ENCODE measurements around the gene ZNF224. TPM values are rescaled to one million over a fixed set of nuclear protein-coding genes. Genes with fewer than 3 reads are reported as not detected.

The ZNF224 gene
- total RNA-seq, 4 donors from 2014 or later, result 37.1 to 49.7 (median 44.2) TPM

DNA sequence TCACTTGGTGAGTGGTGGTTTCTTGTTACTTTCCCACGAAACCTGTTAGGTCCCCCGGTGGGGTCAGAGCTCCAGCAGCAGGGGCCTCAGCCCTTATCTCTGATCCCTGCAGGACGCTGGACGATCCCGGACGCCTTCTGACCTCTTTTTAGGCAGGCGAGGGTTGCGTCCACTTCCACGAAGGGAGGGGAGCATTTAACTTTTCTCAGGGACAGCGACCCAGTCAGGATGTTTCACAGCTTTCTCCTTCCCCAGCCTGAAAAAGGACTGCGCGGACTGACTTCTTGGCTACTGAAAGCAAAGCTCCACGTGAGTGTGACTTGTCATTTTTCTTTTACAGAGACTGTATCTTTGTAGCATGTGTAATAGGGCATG, 47.9 kb downstream of the ZNF224 start:
- H3K36me3 ChIP-seq, result peaks cover 0 to 23% (median 3%) of the 10 kb centered on the region in 4 donors
- peak overlapping the region; percentile 63 to 97 (median 72) for H3K4me3 ChIP-seq
- TF ChIP-seq POLR2A (IDR thresholded peaks at IDR 0.05) (no peak), POLR2AphosphoS5 (IDR thresholded peaks at IDR 0.05) (no peak), EP300 (IDR thresholded peaks at IDR 0.05; ENCODE audit: low read depth) (no peak)
- TF ChIP-seq, protein P1, sequence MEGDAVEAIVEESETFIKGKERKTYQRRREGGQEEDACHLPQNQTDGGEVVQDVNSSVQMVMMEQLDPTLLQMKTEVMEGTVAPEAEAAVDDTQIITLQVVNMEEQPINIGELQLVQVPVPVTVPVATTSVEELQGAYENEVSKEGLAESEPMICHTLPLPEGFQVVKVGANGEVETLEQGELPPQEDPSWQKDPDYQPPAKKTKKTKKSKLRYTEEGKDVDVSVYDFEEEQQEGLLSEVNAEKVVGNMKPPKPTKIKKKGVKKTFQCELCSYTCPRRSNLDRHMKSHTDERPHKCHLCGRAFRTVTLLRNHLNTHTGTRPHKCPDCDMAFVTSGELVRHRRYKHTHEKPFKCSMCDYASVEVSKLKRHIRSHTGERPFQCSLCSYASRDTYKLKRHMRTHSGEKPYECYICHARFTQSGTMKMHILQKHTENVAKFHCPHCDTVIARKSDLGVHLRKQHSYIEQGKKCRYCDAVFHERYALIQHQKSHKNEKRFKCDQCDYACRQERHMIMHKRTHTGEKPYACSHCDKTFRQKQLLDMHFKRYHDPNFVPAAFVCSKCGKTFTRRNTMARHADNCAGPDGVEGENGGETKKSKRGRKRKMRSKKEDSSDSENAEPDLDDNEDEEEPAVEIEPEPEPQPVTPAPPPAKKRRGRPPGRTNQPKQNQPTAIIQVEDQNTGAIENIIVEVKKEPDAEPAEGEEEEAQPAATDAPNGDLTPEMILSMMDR (IDR thresholded peaks at IDR 0.05), result no peak
- H3K27me3 ChIP-seq, result no peaks in the 10 kb centered on the region
- in situ Hi-C loops (cut with MboI; ENCODE audit: low pct_ligation_motif_present in 1 of 4, low pct_unique_long_range_greater_than_20kb in 1 of 4, low sequenced_read_pairs in 3 of 4) (no loop called here), intact Hi-C loops (cut with DNase I; ENCODE audit: low total_unique reads) (no loop called here)
- peak overlapping the region in 3 of 4 donors; percentile 78 to 84 (median 80) for H3K27ac ChIP-seq
- no peak for DNase-seq
- peaks cover 9 to 15% (median 13%) of the 10 kb centered on the region in 4 donors for H3K4me1 ChIP-seq
- H3K9me3 ChIP-seq, result no peaks in the 10 kb centered on the region
- 0 to 18% methylated on average over 4 to 13 of the region's 13 CpGs for WGBS, 2 donors (ENCODE audit: low coverage in 1 of 2)

DNA sequence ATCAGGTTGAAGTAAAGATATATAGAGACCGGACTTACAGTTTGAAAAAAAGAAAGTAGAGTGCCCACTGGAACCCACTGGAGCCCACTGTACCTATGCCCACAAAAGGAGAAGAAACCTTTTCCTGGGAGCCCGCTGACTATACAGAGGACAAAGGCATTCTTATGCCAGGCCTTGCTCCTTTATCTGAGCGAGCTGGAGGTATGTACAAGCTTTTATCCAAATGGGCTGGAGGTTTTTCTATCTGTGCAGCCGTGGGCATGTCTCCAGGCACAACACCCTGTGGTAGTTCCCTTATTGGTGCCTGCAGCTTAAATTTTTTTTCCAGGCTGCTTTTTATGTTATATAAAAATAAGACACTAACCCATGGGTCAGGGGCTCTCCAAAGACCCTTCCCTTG, 55.6 kb downstream of the ZNF224 start:
- TF ChIP-seq, protein P1 (IDR thresholded peaks at IDR 0.05), result no peak
- TF ChIP-seq POLR2A (IDR thresholded peaks at IDR 0.05) (no peak), POLR2AphosphoS5 (IDR thresholded peaks at IDR 0.05) (no peak), EP300 (IDR thresholded peaks at IDR 0.05; ENCODE audit: low read depth) (no peak)
- H3K27ac ChIP-seq, result no peak overlapping the region
- no peaks in the 10 kb centered on the region for H3K4me1 ChIP-seq
- WGBS, 2 donors (ENCODE audit: low coverage in 1 of 2), result 90 to 93% methylated on average over 2 to 4 of the region's 4 CpGs
- H3K27me3 ChIP-seq, result no peaks in the 10 kb centered on the region
- in situ Hi-C loops (cut with MboI; ENCODE audit: low pct_ligation_motif_present in 1 of 4, low pct_unique_long_range_greater_than_20kb in 1 of 4, low sequenced_read_pairs in 3 of 4), result no loop called here
- H3K9me3 ChIP-seq, result peaks cover 9 to 10% of the 10 kb centered on the region in 2 donors
- peaks cover 4 to 97% (median 39%) of the 10 kb centered on the region in 4 donors for H3K36me3 ChIP-seq
- H3K4me3 ChIP-seq, result no peak overlapping the region
- no peak for DNase-seq
- intact Hi-C loops (cut with DNase I; ENCODE audit: low total_unique reads), result no loop called here

DNA sequence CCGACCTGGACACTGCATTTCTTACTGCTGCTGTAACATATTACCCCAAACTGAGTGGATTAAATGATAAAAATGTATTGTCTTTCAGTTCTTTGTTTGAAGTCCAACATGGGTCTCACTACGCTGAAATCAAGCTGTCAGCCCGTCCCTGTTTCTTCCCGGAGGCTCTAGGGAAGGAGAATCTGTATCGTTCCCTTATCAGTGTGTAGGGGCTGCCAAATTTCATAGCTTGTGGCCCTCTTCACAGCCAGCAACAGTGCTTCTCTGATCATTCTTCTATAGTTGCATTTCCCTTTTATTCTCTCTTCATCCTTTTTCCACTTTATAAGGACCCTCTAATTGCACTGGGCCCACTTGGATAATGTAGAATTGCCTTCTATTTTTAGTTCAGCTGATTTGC, 57.3 kb downstream of the ZNF224 start:
- H3K9me3 ChIP-seq, result peaks cover 22 to 27% of the 10 kb centered on the region in 2 donors
- H3K4me1 ChIP-seq, result no peaks in the 10 kb centered on the region
- WGBS, 2 donors (ENCODE audit: low coverage in 1 of 2), result 97 to 100% methylated on average over 5 of the region's 5 CpGs
- no peak overlapping the region for H3K4me3 ChIP-seq
- in situ Hi-C loops (cut with MboI; ENCODE audit: low pct_ligation_motif_present in 1 of 4, low pct_unique_long_range_greater_than_20kb in 1 of 4, low sequenced_read_pairs in 3 of 4), result no loop called here
- DNase-seq, result no peak
- TF ChIP-seq POLR2AphosphoS5 (IDR thresholded peaks at IDR 0.05) (no peak), POLR2A (IDR thresholded peaks at IDR 0.05) (no peak)
- TF ChIP-seq, protein P1 (IDR thresholded peaks at IDR 0.05), result no peak
- H3K36me3 ChIP-seq, result peaks cover 9 to 97% (median 48%) of the 10 kb centered on the region in 4 donors
- no peak overlapping the region for H3K27ac ChIP-seq
- no peaks in the 10 kb centered on the region for H3K27me3 ChIP-seq
- intact Hi-C loops (cut with DNase I; ENCODE audit: low total_unique reads), result no loop called here

GRCh38 chr19:44156475-44156874, 62.3 kb downstream of the ZNF224 start:
- H3K4me1 ChIP-seq, result no peaks in the 10 kb centered on the region
- intact Hi-C loops (cut with DNase I; ENCODE audit: low total_unique reads) (no loop called here), in situ Hi-C loops (cut with MboI; ENCODE audit: low pct_ligation_motif_present in 1 of 4, low pct_unique_long_range_greater_than_20kb in 1 of 4, low sequenced_read_pairs in 3 of 4) (no loop called here)
- H3K4me3 ChIP-seq, result no peak overlapping the region
- TF ChIP-seq, protein P1 (IDR thresholded peaks at IDR 0.05), result no peak
- TF ChIP-seq EP300 (IDR thresholded peaks at IDR 0.05; ENCODE audit: low read depth) (no peak), POLR2AphosphoS5 (IDR thresholded peaks at IDR 0.05) (no peak), POLR2A (IDR thresholded peaks at IDR 0.05) (no peak)
- no peak overlapping the region for H3K27ac ChIP-seq
- 90 to 100% methylated on average over 2 of the region's 2 CpGs for WGBS, 2 donors (ENCODE audit: low coverage in 1 of 2)
- H3K27me3 ChIP-seq, result no peaks in the 10 kb centered on the region
- DNase-seq, result no peak
- H3K9me3 ChIP-seq, result peaks cover 43 to 75% of the 10 kb centered on the region in 2 donors
- H3K36me3 ChIP-seq, result peaks cover 14 to 65% (median 39%) of the 10 kb centered on the region in 4 donors

Small RNAs within 50 kb of the gene (small RNA-seq; reads per million reads assigned to genes)
- 0 reads per million in 4 donors for gene RNU6-902P

Other genes starting within 250 kb of the ZNF224 start
- 1 to 10 TPM in 3 of 4 donors, not detected in 1; 2.9 to 7.8 (median 3.0) TPM for gene ZNF404, start 210.4 kb upstream of the ZNF224 start, total RNA-seq
- gene ZNF45, start 159.1 kb upstream of the ZNF224 start, total RNA-seq, result 10 to 100 TPM in 3 of 4 donors, under 1 TPM in 1; 0.75 to 19.9 (median 11.6) TPM
- 10 to 100 TPM in 1 of 4 donors, 1 to 10 TPM in 2, under 1 TPM in 1; 1.00 to 32.2 (median 3.7) TPM for gene ZNF221, start 143.1 kb upstream of the ZNF224 start, total RNA-seq
- gene ZNF155, start 110.2 kb upstream of the ZNF224 start, total RNA-seq, result 1 to 10 TPM; 1.2 to 7.5 (median 3.8) TPM
- gene ZNF230, start 91.4 kb upstream of the ZNF224 start, total RNA-seq, result 1 to 10 TPM; 1.8 to 5.9 (median 3.5) TPM
- 1 to 10 TPM in 3 of 4 donors, not detected in 1; 2.2 to 6.3 (median 3.0) TPM for gene ZNF222, start 69.0 kb upstream of the ZNF224 start, total RNA-seq
- 1 to 10 TPM in 3 of 4 donors, not detected in 1; 2.2 to 8.5 (median 6.5) TPM for gene ZNF223, start 42.3 kb upstream of the ZNF224 start, total RNA-seq
- gene ZNF284, start 22.2 kb upstream of the ZNF224 start, total RNA-seq, result 1 to 10 TPM in 2 of 4 donors, not detected in 2; 2.5 to 3.2 TPM
- 10 to 100 TPM in 1 of 4 donors, 1 to 10 TPM in 2, not detected in 1; 3.0 to 26.9 (median 5.1) TPM for gene ZNF225, start 19.0 kb downstream of the ZNF224 start, total RNA-seq
- gene ZNF234, start 47.2 kb downstream of the ZNF224 start, total RNA-seq, result 10 to 100 TPM in 2 of 4 donors, 1 to 10 TPM in 1, not detected in 1; 4.6 to 12.4 (median 10.1) TPM
- 10 to 100 TPM in 3 of 4 donors, 1 to 10 TPM in 1; 4.1 to 27.1 (median 23.9) TPM for gene ZNF226, start 70.7 kb downstream of the ZNF224 start, total RNA-seq
- 10 to 100 TPM in 2 of 4 donors, 1 to 10 TPM in 2; 2.4 to 12.4 (median 10.5) TPM for gene ZNF227, start 118.2 kb downstream of the ZNF224 start, total RNA-seq
- 1 to 10 TPM in 2 of 4 donors, not detected in 2; 1.3 to 2.2 TPM for gene ZNF233, start 165.5 kb downstream of the ZNF224 start, total RNA-seq
- gene ZNF235, start 210.7 kb downstream of the ZNF224 start, total RNA-seq, result 10 to 100 TPM in 1 of 4 donors, 1 to 10 TPM in 3; 7.1 to 10.6 (median 8.4) TPM